Tibial artery (tissue), 4 donors: ENCODE data around the gene ATXN10.
A peak's percentile ranks its signal among the peaks of the same experiment; 100 is the strongest.

ENCODE experiments used
- DNase-seq, 2 donors: peaks; one replicate each; pipeline ENCODE4 v3.0.0-alpha.2; 2019
- H3K27ac ChIP-seq, 2 donors: fragments of 200-600 bp; sonication (generic) in 1 of 2; 1 replicate in 1 of 2; 2 replicates in 1 of 2; pipeline ENCODE4 v1.5.1; 2018 to 2019; ENCODE audit warnings: mild to moderate bottlenecking in 1 of 2
- H3K27me3 ChIP-seq, 2 donors: fragments of 200-600 bp; sonication (generic) in 1 of 2; one replicate each; pipeline versions ENCODE4 v1.5.1 to v1.6.0; 2016 to 2019
- H3K36me3 ChIP-seq, 3 donors: fragments of 200-600 bp; sonication (generic) in 2 of 3; one replicate each; pipeline ENCODE4 v1.5.1; 2016 to 2019; ENCODE audit warnings: mild to moderate bottlenecking in 2 of 3
- H3K4me1 ChIP-seq, 4 donors: fragments of 200-600 bp; sonication (generic) in 2 of 4; 1 replicate in 3 of 4; 2 replicates in 1 of 4; pipeline ENCODE4 v1.5.1; 2016 to 2019
- H3K4me3 ChIP-seq, 2 donors: fragments of 200-600 bp; sonication (generic) in 1 of 2; 1 replicate in 1 of 2; 2 replicates in 1 of 2; pipeline ENCODE4 v1.5.1; 2018 to 2019; ENCODE audit warnings: mild to moderate bottlenecking in 2 of 2
- H3K9me3 ChIP-seq, 3 donors: fragments of 200-600 bp; sonication (generic) in 1 of 3; one replicate each; pipeline ENCODE4 v1.5.1; 2016 to 2019
- CTCF ChIP-seq, 2 experiments: fragments of 200-600 bp in 1 of 2; fragments of 450-650 bp in 1 of 2; IDR thresholded peaks; one replicate each; pipeline ENCODE4 v1.5.1; 2017 to 2019; ENCODE audit warnings: antibody characterized with exemption in 2 of 2, mild to moderate bottlenecking in 1 of 2, moderate library complexity in 1 of 2
- intact Hi-C: fragments of 100-400 bp; cut with DNase I; formaldehyde crosslinking; loops from one replicate; pipeline ENCODE4 v1.15.0; 2023; ENCODE audit warnings: low total_unique reads

Gene ATXN10

DNA sequence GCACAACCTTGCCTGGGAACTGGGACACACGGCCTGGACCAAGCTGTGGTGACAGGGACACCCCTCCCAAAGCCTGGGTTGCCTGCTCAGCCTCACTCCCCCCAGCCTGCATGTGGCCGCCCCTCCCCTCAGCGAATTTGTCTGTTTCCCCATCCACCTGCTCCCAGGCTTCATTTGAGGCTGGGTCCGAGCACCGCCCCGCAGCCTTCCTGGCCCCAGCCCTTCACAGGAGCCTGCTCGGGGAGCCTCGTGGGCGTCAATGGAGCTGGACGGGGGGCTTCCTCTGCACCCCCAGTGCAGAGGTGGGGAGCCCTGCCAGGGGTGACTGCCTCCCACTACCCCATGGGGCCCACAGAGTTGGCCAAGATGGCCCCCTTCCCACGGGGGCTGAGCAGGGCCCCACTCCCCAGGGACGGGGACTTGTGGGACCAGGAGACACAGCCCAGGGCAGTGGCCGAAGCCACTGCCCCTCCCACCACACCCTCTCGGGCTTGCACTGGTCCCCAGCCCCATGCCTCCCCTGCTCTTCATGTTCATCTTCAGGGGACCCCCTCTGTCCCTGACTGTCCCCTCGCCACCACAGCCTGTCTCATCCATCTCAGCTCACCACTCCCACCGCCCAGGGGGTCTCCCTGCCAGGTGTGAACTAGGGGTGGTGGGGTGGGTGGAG, 213.7 kb downstream of the ATXN10 start:
- H3K27ac ChIP-seq: no peak overlapping the region
- TF ChIP-seq CTCF (IDR thresholded peaks at IDR 0.05): no peak
- H3K27me3 ChIP-seq: peaks cover 0 to 95% of the 10 kb centered on the region in 2 donors
- intact Hi-C loops: no loop called here
- DNase-seq: peak in 1 of 2 donors; percentile 58
- no peaks in the 10 kb centered on the region for H3K9me3 ChIP-seq
- H3K4me1 ChIP-seq: peaks cover 0 to 22% (median 12%) of the 10 kb centered on the region in 4 donors
- H3K36me3 ChIP-seq: no peaks in the 10 kb centered on the region
- no peak overlapping the region for H3K4me3 ChIP-seq

DNA sequence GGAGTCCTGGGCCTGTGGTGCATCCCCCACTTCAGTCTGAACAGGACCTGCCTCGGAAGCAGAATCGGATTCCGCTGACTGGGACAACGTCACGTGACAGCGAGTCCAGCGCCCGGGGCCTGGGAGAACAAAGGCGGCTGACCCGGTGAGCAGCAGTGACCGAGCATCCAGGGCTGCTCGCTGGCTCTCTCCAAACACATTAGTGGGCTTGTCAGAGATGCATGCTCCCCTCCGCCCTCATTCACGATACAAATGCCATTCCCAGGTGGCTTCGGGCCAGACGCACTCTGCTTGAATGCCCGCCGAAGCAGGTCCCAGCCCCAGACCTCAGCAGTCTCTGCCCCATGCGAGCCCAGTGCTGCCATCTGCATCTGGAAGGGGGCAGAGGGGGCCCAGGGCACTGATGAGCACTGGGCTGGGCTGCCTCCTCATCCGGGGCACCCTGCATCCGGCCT, 214.3 kb downstream of the ATXN10 start:
- H3K36me3 ChIP-seq: no peaks in the 10 kb centered on the region
- H3K9me3 ChIP-seq: no peaks in the 10 kb centered on the region
- peaks cover 0 to 90% of the 10 kb centered on the region in 2 donors for H3K27me3 ChIP-seq
- no peak for TF ChIP-seq CTCF (IDR thresholded peaks at IDR 0.05)
- no peak overlapping the region for H3K27ac ChIP-seq
- peaks cover 0 to 15% (median 5%) of the 10 kb centered on the region in 4 donors for H3K4me1 ChIP-seq
- H3K4me3 ChIP-seq: no peak overlapping the region
- DNase-seq: peak in 1 of 2 donors; percentile 61
- intact Hi-C loops: no loop called here

DNA sequence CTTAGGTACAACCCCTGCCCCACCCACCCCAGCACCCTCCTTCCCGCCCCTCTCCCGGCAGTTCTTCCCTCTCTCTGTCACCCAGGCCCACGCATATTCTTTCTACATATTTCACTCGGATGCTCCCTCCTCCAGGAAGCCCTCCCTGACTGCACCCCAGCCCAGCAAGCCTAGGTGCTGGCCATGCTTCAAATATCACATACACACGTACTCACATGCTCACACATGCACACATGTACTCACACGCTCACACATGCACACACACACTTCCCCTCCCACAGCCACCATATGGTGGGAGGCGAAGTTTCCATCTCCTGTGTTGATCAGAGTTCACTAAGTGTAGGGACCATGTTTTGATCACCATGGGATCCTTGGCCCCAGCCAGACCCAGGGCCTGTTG, 214.9 kb downstream of the ATXN10 start:
- peaks cover 0 to 89% of the 10 kb centered on the region in 2 donors for H3K27me3 ChIP-seq
- intact Hi-C loops: no loop called here

DNA sequence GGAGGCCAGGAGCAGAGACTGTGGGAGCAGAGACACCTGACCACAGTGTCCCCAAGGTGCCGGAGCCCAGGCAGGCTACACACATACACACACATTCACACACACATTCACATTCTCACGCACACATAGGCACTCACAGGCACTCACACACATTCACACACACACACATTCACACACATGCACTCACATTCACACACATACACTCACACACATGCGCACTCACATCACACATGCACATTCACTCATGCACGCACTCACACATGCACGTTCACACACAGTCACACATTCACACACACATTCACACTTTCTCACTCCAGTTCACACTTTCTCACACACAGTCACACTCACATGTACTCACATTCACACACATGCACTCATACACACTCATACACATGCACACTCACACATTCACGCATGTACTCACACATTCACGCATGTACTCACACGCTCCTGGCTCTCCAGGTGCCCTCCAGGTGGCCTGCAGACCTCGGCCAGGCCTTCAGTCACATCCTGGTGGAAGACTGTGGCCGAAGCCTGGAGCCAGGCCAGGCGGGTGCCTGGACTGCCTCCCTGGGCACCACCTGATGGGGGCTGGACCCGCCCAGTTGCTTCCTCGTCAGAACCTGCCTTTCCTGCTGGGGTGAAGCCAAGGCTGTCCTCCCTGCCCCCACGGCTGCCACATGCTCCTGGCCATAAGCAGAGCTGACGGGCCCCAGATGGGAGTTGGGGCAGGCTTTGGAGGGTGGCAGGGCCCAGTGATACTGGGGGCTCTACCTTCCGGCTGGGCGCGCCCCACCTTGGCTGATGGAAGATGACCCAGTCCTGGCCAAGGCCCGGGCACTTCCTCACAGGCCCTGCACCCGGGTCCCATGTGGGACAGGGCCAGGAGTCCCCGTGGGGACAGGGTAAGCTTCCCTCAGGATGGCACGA, 215.8 kb downstream of the ATXN10 start:
- H3K9me3 ChIP-seq: no peaks in the 10 kb centered on the region
- intact Hi-C loops: no loop called here
- peaks cover 0 to 89% of the 10 kb centered on the region in 2 donors for H3K27me3 ChIP-seq
- peaks cover 0 to 7% (median 3%) of the 10 kb centered on the region in 4 donors for H3K4me1 ChIP-seq
- H3K27ac ChIP-seq: no peak overlapping the region
- no peaks in the 10 kb centered on the region for H3K36me3 ChIP-seq
- no peak overlapping the region for H3K4me3 ChIP-seq
- peak in 1 of 2 donors; percentile 51 for DNase-seq
- TF ChIP-seq CTCF (IDR thresholded peaks at IDR 0.05): no peak

More for the DNA sequence above, 214.9 kb downstream of the ATXN10 start:
- Histone ChIP-seq H3K36me3 (no peaks in the 10 kb centered on the region), H3K9me3 (no peaks in the 10 kb centered on the region), H3K4me3 (no peak overlapping the region), H3K27ac (no peak overlapping the region), H3K4me1 (peaks cover 0 to 9% (median 3%) of the 10 kb centered on the region in 4 donors)
- no peak for TF ChIP-seq CTCF (IDR thresholded peaks at IDR 0.05)
- DNase-seq: peak in 1 of 2 donors; percentile 35

DNA sequence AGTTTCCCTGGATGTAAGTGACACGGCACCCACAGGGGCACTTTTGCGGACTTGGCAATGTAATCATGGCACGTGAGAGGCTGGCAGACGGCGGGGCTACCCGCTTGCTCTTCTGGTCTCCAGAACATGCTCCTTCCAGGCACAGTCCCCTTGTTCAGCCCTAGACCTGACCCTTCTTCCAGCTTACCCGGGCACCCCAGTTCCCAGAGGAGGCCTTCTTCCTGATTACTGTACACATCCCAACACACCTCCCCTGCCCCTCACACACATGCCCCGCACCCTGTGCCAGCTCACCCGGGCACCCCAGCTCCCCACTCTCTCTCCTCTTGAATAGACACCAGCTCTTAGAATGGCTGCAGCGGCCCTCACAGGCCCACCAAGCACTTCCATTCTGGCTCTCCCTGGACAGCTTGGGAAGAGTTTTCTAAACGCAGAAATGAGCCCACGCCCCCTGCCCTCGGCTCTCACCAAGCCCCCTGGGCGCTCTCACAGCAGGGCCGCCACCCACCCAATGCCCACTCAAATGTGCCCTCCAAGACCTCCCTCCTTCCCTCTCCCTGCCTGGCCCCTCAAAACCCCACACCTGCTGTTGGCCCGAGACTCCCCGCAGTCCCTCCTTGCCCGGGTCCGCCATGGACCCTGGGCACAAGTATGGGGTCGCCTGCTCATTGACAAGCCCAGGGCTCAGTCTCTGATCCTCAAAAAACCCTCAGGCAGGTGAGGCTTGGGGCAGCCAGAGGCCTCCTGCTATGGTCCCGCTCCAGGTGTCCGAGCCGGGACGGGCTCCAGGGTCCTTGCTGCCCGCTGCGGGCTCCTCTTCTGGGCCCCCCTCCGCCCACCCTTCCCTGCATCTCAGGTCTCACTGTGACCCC, 216.8 kb downstream of the ATXN10 start:
- H3K4me1 ChIP-seq: peaks cover 0 to 7% (median 3%) of the 10 kb centered on the region in 4 donors
- no peak overlapping the region for H3K27ac ChIP-seq
- H3K27me3 ChIP-seq: peaks cover 0 to 89% of the 10 kb centered on the region in 2 donors
- H3K9me3 ChIP-seq: no peaks in the 10 kb centered on the region
- TF ChIP-seq CTCF (IDR thresholded peaks at IDR 0.05): no peak
- no peak overlapping the region for H3K4me3 ChIP-seq
- H3K36me3 ChIP-seq: no peaks in the 10 kb centered on the region
- no peak for DNase-seq
- intact Hi-C loops: no loop called here
